B cell (primary cell): Measurements from ENCODE around the gene STX7. TPM values are rescaled to one million over a fixed set of nuclear protein-coding genes. Genes with fewer than 3 reads are reported as not detected.

Experiments
- ATAC-seq: fragments of 200-7000 bp; cut with Tn5 transposase; one replicate; pipeline ENCODE4 v1.10.0; 2021; ENCODE audit warnings: low read depth, mild to moderate bottlenecking, moderate number of reproducible peaks, moderate library complexity
- CTCF ChIA-PET: fragments of 350-600 bp; sonication (Branson Sonifier 250); formaldehyde crosslinking; loops from one replicate; lab custom pipeline; 2021; ENCODE audit warnings: antibody characterized with exemption, inconsistent platforms; lab: Charles Lee
- POLR2A ChIA-PET: fragments of 350-600 bp; sonication (Branson Sonifier 250); formaldehyde crosslinking; loops from one replicate; lab custom pipeline; 2021; ENCODE audit warnings: antibody characterized with exemption; lab: Charles Lee
- DNase-seq: peaks from one replicate; pipeline ENCODE4 v3.0.0; 2013
- H2AFZ ChIP-seq: 2 replicates; pipeline ENCODE4 v1.6.1; 2012; ENCODE audit warnings: mild to moderate bottlenecking, low read depth, low read length; ENCODE audit not compliant: insufficient read depth, poor library complexity, severe bottlenecking
- H3K27ac ChIP-seq, 2 donors: 1 replicate in 1 of 2; 2 replicates in 1 of 2; pipeline ENCODE4 v1.5.1; 2012 to 2013; ENCODE audit warnings: low read length in 2 of 2, mild to moderate bottlenecking in 2 of 2, moderate library complexity in 1 of 2
- H3K27me3 ChIP-seq, 4 experiments: fragments of 200-600 bp in 1 of 4; sonication (generic) in 1 of 4; replicated peaks in 1 of 4; 1 replicate in 2 of 4; 2 replicates in 2 of 4; pipeline versions ENCODE4 v1.6.1 to v1.7.0; 2013 to 2016; ENCODE audit warnings: low read length in 3 of 4, mild to moderate bottlenecking in 2 of 4, mixed read lengths in 1 of 4, moderate library complexity in 1 of 4; ENCODE audit not compliant: insufficient read depth in 4 of 4, control insufficient read depth in 3 of 4; ENCODE audit errors: control extremely low read depth in 1 of 4
- H3K36me3 ChIP-seq, 2 experiments: replicated peaks in 1 of 2; 1 replicate in 1 of 2; 2 replicates in 1 of 2; pipeline versions ENCODE4 v1.6.1 to v1.7.1; 2013; ENCODE audit warnings: low read length in 1 of 2; ENCODE audit not compliant: insufficient read depth in 2 of 2, control insufficient read depth in 1 of 2; ENCODE audit errors: control extremely low read depth in 1 of 2, extremely low read depth in 1 of 2
- H3K4me1 ChIP-seq, 2 donors: fragments of 200-600 bp in 1 of 2; sonication (generic) in 1 of 2; 1 replicate in 1 of 2; 2 replicates in 1 of 2; pipeline versions ENCODE4 v1.5.1 to v1.6.1; 2013 to 2017; ENCODE audit warnings: low read length in 2 of 2; ENCODE audit not compliant: control insufficient read depth in 2 of 2, insufficient read depth in 2 of 2
- H3K4me2 ChIP-seq: replicated peaks from 2 replicates; pipeline ENCODE3; 2012; ENCODE audit warnings: mild to moderate bottlenecking, low read depth, low read length; ENCODE audit not compliant: poor library complexity, severe bottlenecking
- H3K4me3 ChIP-seq, 5 experiments: fragments of 200-600 bp in 1 of 5; sonication (generic) in 1 of 5; 1 replicate in 3 of 5; 2 replicates in 2 of 5; pipeline versions ENCODE4 v1.5.1 to v1.7.0; 2011 to 2016; ENCODE audit warnings: low read length in 4 of 5, mild to moderate bottlenecking in 4 of 5, low read depth in 2 of 5, control low read depth in 1 of 5, moderate library complexity in 1 of 5; ENCODE audit not compliant: insufficient read depth in 1 of 5; ENCODE audit errors: control extremely low read depth in 1 of 5, extremely low read depth in 1 of 5
- H3K79me2 ChIP-seq: fragments of 200-600 bp; sonication (generic); one replicate; pipeline ENCODE4 v1.6.0; 2016; ENCODE audit warnings: low read length; ENCODE audit not compliant: control insufficient read depth, insufficient read depth
- H3K9ac ChIP-seq: fragments of 200-600 bp; sonication (generic); 2 replicates; pipeline ENCODE4 v1.6.1; 2017; ENCODE audit warnings: mild to moderate bottlenecking, low read length, moderate library complexity
- H3K9me3 ChIP-seq, 3 donors: one replicate each; pipeline versions ENCODE4 v1.6.1 to v1.7.1; 2013; ENCODE audit warnings: low read length in 2 of 3; ENCODE audit not compliant: control insufficient read depth in 2 of 3, insufficient read depth in 1 of 3; ENCODE audit errors: control extremely low read depth in 1 of 3
- H4K20me1 ChIP-seq: 2 replicates; pipeline ENCODE4 v1.6.0; 2012; ENCODE audit warnings: mild to moderate bottlenecking, low read length; ENCODE audit not compliant: insufficient read depth, control insufficient read depth, poor library complexity, severe bottlenecking
- H3K27ac Mint-ChIP-seq: one replicate; pipeline ENCODE4 v1.8.0; 2021; ENCODE audit warnings: mixed read lengths
- H3K27me3 Mint-ChIP-seq: one replicate; pipeline ENCODE4 v1.8.0; 2021; ENCODE audit warnings: mixed read lengths
- H3K4me1 Mint-ChIP-seq: one replicate; pipeline ENCODE4 v1.8.0; 2021; ENCODE audit warnings: mixed read lengths
- H3K4me3 Mint-ChIP-seq: one replicate; pipeline ENCODE4 v1.8.0; 2021; ENCODE audit warnings: mixed read lengths
- H3K9me3 Mint-ChIP-seq: one replicate; pipeline ENCODE4 v1.8.0; 2022; ENCODE audit warnings: mixed read lengths; ENCODE audit not compliant: insufficient read depth
- CTCF ChIP-seq: fragments of 200-600 bp; IDR thresholded peaks from one replicate; pipeline ENCODE4 v1.8.0; 2022; ENCODE audit warnings: antibody characterized with exemption, mild to moderate bottlenecking
- EZH2 ChIP-seq: IDR thresholded peaks from 2 replicates; pipeline ENCODE4 v1.6.1; 2012; ENCODE audit warnings: borderline replicate concordance, low read depth, mild to moderate bottlenecking, moderate library complexity, low read length; ENCODE audit not compliant: insufficient read depth, poor library complexity, severe bottlenecking
- WGBS: methylation state at CpG from one replicate; pipeline ENCODE4 v1.1.5; 2013; ENCODE audit warnings: missing lambda C conversion rate; ENCODE audit not compliant: insufficient coverage; 5-methylcytosine and 5-hydroxymethylcytosine counted together
- intact Hi-C: fragments of 100-400 bp; cut with micrococcal nuclease; formaldehyde crosslinking; loops from one replicate; pipeline ENCODE4 v1.10.0; 2022
- polyA plus RNA-seq: library from polyadenylated mRNA; depleted of rRNA; stranded (reverse); fragments of >200 nt; gene quantifications from 2 replicates; pipeline ENCODE4 v1.2.3, GENCODE V29; 2012
- total RNA-seq, 2 donors: library from RNA; stranded (reverse); fragments of 120-200 nt in 1 of 2; gene quantifications; 1 replicate in 1 of 2; 2 replicates in 1 of 2; pipeline versions ENCODE4 v1.2.3 to v1.2.4, GENCODE V29; 2013 to 2022

The STX7 gene
- total and polyA plus RNA-seq, 2 donors (not counting 1 experiment from before 2014, with no cell fraction given) = 70.9 to 221 TPM

GRCh38 chr6:132446855-132447241 is 66.1 kb downstream of the STX7 start:
- WGBS = no CpG with 5 or more reads among the region's 5 CpGs
- intact Hi-C loops = no loop called here
- Histone ChIP-seq H3K4me3 (no peak overlapping the region), H3K4me1 (no peaks in the 10 kb centered on the region), H3K9me3 (peaks cover 0 to 3% (median 0%) of the 10 kb centered on the region in 3 donors), H3K79me2 (no peaks in the 10 kb centered on the region), H4K20me1 (peaks cover 5% of the 10 kb centered on the region), H2AFZ (no peak overlapping the region), H3K27me3 (no peaks in the 10 kb centered on the region), H3K4me2 (no peak overlapping the region), H3K9ac (no peak overlapping the region), H3K36me3 (peaks cover 8 to 27% of the 10 kb centered on the region in 2 experiments), H3K27ac (peak overlapping the region in 1 of 2 donors; percentile 51)
- H3K4me1 Mint-ChIP-seq = peaks cover 2% of the 10 kb centered on the region
- ATAC-seq = no peak
- DNase-seq = no peak
- no peak for TF ChIP-seq CTCF
- no peak for TF ChIP-seq EZH2
- ChIA-PET POLR2A (no interaction called here), CTCF (interaction anchor here (0.6 to 1.5 kb wide), 2 partner anchors 53 to 340 kb away, joined by 4 to 6 read pairs; no protein-coding TSS in a partner anchor)
- H3K27me3 Mint-ChIP-seq = no peaks in the 10 kb centered on the region
- no peaks in the 10 kb centered on the region for H3K9me3 Mint-ChIP-seq
- no peak overlapping the region for H3K4me3 Mint-ChIP-seq
- H3K27ac Mint-ChIP-seq = no peak overlapping the region

- TF ChIP-seq EZH2 (no peak), CTCF (no peak)
- intact Hi-C loops = no loop called here
- DNase-seq = no peak
- H3K79me2 ChIP-seq = no peaks in the 10 kb centered on the region
- no peak overlapping the region for H3K9ac ChIP-seq
- peaks cover 0 to 3% (median 3%) of the 10 kb centered on the region in 3 donors for H3K9me3 ChIP-seq
- no peak overlapping the region for H3K4me3 ChIP-seq
- peaks cover 2% of the 10 kb centered on the region for H3K4me1 Mint-ChIP-seq
- H3K27ac Mint-ChIP-seq = no peak overlapping the region
- peaks cover 5% of the 10 kb centered on the region for H4K20me1 ChIP-seq
- peak overlapping the region in 1 of 2 donors; percentile 51 for H3K27ac ChIP-seq
- H3K4me3 Mint-ChIP-seq = no peak overlapping the region
- ChIA-PET CTCF (interaction anchor here (0.7 to 2.3 kb wide), 3 partner anchors 53 to 166 kb away, joined by 4 to 6 read pairs (median 5); no protein-coding TSS in a partner anchor), POLR2A (no interaction called here)
- no peaks in the 10 kb centered on the region for H3K27me3 ChIP-seq
- no peaks in the 10 kb centered on the region for H3K4me1 ChIP-seq
- peaks cover 2% of the 10 kb centered on the region for H3K9me3 Mint-ChIP-seq
- H2AFZ ChIP-seq = no peak overlapping the region
- no peak overlapping the region for H3K4me2 ChIP-seq
- WGBS = 100% methylated on average over 1 of the region's 4 CpGs
- peaks cover 8 to 21% of the 10 kb centered on the region in 2 experiments for H3K36me3 ChIP-seq
- ATAC-seq = no peak
- no peaks in the 10 kb centered on the region for H3K27me3 Mint-ChIP-seq
Measured at GRCh38 chr6:132446141-132446854, 66.6 kb downstream of the STX7 start.
